RWPE1 (cell line): ENCODE results near the gene MAML3.

Experiments used
- CTCF ChIA-PET: fragments of 350-600 bp; sonication (Branson Sonifier 250); formaldehyde crosslinking; extraction: SDS; loops from one replicate; lab custom pipeline; 2021; lab: Yijun Ruan, JAX
- POLR2A ChIA-PET: fragments of 400-600 bp; formaldehyde crosslinking; extraction: SDS; loops from one replicate; lab custom pipeline; 2020; ENCODE audit warnings: antibody characterized with exemption; ENCODE audit not compliant: low non-redundant PET; lab: Yijun Ruan, JAX
- DNase-seq: peaks from one replicate; pipeline ENCODE4 v3.0.0; 2012; ENCODE audit warnings: low spot score
- H3K27ac ChIP-seq: fragments of 450-650 bp; 2 replicates; pipeline ENCODE4 v1.5.1; 2017
- TF ChIP-seq, protein P1 (sequence below): fragments of 450-650 bp; conservative IDR thresholded peaks from 2 replicates; pipeline ENCODE4 v1.5.1; 2017; ENCODE audit warnings: low read depth, mild to moderate bottlenecking

Gene MAML3

DNA sequence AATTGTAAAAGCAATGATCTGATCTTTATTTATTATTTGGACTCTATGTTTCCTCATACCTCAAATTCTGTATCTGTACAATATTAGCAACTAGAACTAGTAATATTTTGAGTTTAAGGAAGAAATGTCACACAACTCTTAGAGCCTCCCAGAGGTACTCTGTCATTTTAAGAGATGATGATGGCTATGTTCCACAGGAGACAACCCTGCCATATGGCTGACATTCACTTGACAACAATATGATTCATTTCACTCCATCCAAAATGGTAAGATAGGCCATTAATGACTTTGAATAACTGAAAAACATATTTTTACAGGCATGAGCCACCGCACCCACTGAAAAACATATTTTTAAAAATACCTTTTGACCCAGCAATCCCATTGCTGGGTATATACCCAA lies 190.3 kb downstream of the MAML3 start:
- TF ChIP-seq, protein P1, sequence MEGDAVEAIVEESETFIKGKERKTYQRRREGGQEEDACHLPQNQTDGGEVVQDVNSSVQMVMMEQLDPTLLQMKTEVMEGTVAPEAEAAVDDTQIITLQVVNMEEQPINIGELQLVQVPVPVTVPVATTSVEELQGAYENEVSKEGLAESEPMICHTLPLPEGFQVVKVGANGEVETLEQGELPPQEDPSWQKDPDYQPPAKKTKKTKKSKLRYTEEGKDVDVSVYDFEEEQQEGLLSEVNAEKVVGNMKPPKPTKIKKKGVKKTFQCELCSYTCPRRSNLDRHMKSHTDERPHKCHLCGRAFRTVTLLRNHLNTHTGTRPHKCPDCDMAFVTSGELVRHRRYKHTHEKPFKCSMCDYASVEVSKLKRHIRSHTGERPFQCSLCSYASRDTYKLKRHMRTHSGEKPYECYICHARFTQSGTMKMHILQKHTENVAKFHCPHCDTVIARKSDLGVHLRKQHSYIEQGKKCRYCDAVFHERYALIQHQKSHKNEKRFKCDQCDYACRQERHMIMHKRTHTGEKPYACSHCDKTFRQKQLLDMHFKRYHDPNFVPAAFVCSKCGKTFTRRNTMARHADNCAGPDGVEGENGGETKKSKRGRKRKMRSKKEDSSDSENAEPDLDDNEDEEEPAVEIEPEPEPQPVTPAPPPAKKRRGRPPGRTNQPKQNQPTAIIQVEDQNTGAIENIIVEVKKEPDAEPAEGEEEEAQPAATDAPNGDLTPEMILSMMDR, result no peak
- H3K27ac ChIP-seq, result no peak overlapping the region
- POLR2A ChIA-PET, result no interaction called here
- DNase-seq, result no peak
- CTCF ChIA-PET, result no interaction called here

DNA sequence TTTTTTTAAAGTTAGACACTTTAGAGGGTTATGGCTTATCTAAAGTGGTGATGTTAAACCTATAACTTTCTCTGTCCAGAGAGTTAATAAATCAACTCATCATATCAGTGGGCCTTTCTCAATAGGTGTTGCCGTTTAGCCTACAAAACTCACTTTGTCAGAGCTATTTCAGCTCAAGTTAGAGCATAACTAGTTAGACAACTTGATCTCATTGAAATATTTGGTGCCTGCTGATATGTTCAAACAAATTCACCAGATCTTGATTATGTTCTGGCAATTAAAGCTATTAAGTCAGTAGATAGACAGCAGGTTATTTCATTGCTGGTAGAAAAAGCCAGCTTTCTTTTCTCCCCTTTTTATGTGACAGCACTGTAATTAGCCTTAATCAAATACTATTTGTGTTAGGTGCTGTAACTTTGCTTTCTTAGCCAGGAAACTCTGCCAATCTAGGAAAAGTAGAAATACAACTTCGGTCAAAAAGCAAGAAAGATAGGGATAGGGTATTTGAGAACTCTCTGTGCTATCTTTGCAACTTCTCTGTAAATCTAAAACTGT lies 191.8 kb downstream of the MAML3 start:
- DNase-seq, result no peak
- TF ChIP-seq, protein P1, result no peak
- H3K27ac ChIP-seq, result no peak overlapping the region
- POLR2A ChIA-PET, result no interaction called here
- CTCF ChIA-PET, result no interaction called here

DNA sequence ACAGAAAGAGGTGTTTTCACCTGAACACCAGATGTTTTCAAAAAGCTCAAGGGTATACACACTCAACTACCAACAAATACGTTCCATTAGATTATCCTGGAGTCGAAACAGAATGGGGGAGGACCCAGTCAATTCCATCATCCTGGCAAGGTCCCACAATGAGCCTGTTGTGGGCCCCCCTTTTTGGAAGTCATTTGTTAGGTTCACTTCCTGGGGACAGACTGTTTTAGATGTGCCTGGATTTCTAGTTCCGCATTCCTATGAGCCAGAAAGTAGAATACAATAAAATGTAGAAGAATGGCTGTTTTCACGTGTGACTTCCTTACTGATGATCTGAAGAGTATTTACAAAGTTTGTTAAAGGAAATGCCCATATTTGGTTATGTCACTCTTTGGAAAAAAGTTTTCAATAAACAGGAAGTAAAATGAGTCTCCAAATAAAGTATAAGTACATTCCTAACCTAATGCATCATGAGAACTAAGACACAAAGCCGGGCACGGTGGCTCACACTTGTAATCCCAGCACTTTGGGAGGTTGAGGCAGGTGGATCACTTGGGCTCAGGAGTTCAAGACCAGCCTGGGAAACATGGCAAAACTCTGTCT lies 192.5 kb downstream of the MAML3 start:
- ChIA-PET CTCF (interaction anchor here (0.5 kb wide), 1 partner anchor 25 kb away, joined by 4 read pairs; no protein-coding TSS in a partner anchor), POLR2A (no interaction called here)
- H3K27ac ChIP-seq, result no peak overlapping the region
- no peak for DNase-seq
- TF ChIP-seq, protein P1, result no peak

DNA sequence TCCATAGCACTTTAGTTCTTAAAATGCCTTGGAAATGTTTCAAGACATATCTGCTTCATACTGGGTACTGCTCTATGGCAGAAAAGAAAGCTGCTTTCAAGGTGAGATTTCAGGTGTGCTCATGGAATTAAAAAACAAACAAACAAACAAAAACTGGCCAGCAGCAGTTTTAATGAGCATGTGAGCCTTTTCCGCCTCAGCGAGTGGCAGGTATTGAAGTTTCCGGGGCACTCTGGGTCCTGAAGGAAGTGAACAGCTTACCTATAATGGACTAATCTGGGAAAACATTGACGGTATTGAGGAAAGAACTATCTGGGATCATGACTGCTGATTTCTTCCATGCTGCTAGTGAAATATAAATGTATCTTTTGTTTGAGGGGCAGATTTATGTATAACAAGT lies 194.6 kb downstream of the MAML3 start:
- ChIA-PET CTCF (interaction anchor here (0.5 kb wide), 1 partner anchor 31 kb away, joined by 3 read pairs; no protein-coding TSS in a partner anchor), POLR2A (no interaction called here)
- H3K27ac ChIP-seq, result no peak overlapping the region
- TF ChIP-seq, protein P1, result no peak
- no peak for DNase-seq

DNA sequence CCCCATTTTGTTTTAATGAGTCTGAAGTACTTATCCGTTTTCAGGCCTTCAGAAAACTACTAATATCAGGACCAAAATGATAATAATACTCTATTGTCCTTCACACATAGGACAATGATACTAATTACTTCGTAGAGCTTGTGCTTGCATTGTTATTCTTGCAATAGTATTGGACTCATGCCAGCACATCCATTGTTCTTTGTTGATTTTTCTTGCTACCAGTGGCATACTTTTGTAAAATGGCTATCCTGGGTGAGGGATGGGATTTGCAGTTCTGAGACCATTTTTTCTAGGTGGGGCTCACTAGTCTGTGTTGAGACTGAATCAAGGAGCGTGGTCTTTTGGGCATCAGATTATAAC lies 195.3 kb downstream of the MAML3 start:
- no peak overlapping the region for H3K27ac ChIP-seq
- TF ChIP-seq, protein P1, result no peak
- ChIA-PET CTCF (no interaction called here), POLR2A (no interaction called here)
- DNase-seq, result no peak

DNA sequence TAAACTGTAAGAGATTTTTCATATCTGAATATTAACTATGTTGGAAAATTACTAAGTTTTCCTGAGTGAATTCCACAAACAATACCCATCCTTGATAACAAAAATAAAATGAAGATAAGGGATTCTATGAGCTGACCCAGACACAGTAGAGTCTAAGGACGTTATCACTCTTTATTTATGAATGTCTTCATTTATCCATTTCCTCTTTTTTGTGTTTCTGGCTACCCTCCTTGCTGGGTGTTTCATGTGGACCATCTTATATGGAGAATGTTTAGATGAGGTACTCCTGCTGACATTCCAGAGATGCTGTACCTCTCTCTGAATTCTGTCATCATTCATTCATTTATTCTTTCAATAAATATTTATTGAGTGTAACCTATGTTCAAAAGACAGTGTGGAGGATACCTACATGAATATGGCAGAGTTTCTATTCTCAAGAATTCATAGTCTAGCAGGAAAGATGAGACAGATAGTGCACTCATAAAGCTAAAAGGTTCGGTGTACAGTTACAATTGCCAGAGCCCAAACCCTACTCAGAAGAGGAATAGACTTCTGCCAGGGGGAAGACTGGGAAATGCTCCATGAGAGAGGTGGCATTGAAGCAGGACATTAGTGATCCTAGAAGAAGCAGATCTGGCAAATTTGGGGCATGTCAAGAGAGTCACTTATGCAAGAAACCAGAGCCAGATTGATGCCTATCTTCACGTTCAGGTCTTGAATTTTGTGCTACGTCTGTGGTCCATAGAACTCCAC lies 195.8 kb downstream of the MAML3 start:
- H3K27ac ChIP-seq, result no peak overlapping the region
- ChIA-PET CTCF (interaction anchor here (0.7 kb wide), 1 partner anchor 73 kb away, joined by 3 read pairs; no protein-coding TSS in a partner anchor), POLR2A (no interaction called here)
- no peak for DNase-seq
- TF ChIP-seq, protein P1, result no peak
